NCI-H2227 treated with DMSO at 0.1 percent for 48 hours (cell line): ENCODE data around the gene ZDHHC4.

Experiments
- DNase-seq: peaks from one replicate; lab custom pipeline; 2025; lab: John Stamatoyannopoulos, UW

Gene ZDHHC4

GRCh38 chr7:6606866-6607583 is 29.8 kb downstream of the ZDHHC4 start:
- DNase-seq: no peak

- DNase-seq: no peak
These were observed 30.4 kb downstream of the ZDHHC4 start for GRCh38 chr7:6607651-6608051.

GRCh38 chr7:6608081-6608480 is 30.8 kb downstream of the ZDHHC4 start:
- no peak for DNase-seq

GRCh38 chr7:6608794-6609193 is 31.5 kb downstream of the ZDHHC4 start:
- no peak for DNase-seq

GRCh38 chr7:6612819-6613218 is 35.6 kb downstream of the ZDHHC4 start:
- no peak for DNase-seq

GRCh38 chr7:6613706-6614105 is 36.5 kb downstream of the ZDHHC4 start:
- no peak for DNase-seq

- DNase-seq: no peak
These were observed 37.9 kb downstream of the ZDHHC4 start, which contains the start of gene ZNF853 for GRCh38 chr7:6614953-6615722. Gene ZNF853 (plus strand): TSS chr7:6615610. CDS start chr7:6616175, 565 bp downstream.

GRCh38 chr7:6615723-6616555 is 38.7 kb downstream of the ZDHHC4 start:
- no peak for DNase-seq

- DNase-seq: no peak
These were observed 39.8 kb downstream of the ZDHHC4 start for GRCh38 chr7:6616854-6617643.

- no peak for DNase-seq
These were observed 41.4 kb downstream of the ZDHHC4 start for GRCh38 chr7:6618621-6619020.

GRCh38 chr7:6619961-6620360 is 42.7 kb downstream of the ZDHHC4 start:
- DNase-seq: no peak

- DNase-seq: no peak
These were observed 44.2 kb downstream of the ZDHHC4 start for GRCh38 chr7:6621195-6622133.

- no peak for DNase-seq
These were observed 45.0 kb downstream of the ZDHHC4 start for GRCh38 chr7:6622134-6622710.

- DNase-seq: no peak
These were observed 46.5 kb downstream of the ZDHHC4 start for GRCh38 chr7:6623589-6624245.

- DNase-seq: no peak
These were observed 47.0 kb downstream of the ZDHHC4 start for GRCh38 chr7:6624246-6624611.

- DNase-seq: no peak
These were observed 50.8 kb downstream of the ZDHHC4 start for GRCh38 chr7:6628045-6628444.

GRCh38 chr7:6630007-6630849 is 53.0 kb downstream of the ZDHHC4 start:
- no peak for DNase-seq

GRCh38 chr7:6631605-6632004 is 54.4 kb downstream of the ZDHHC4 start:
- no peak for DNase-seq

- DNase-seq: no peak
These were observed 56.8 kb downstream of the ZDHHC4 start for GRCh38 chr7:6634021-6634420.
